Epithelial cell of esophagus (primary cell): ENCODE data around the gene SRL.

Experiments
- DNase-seq: peaks from one replicate; pipeline ENCODE4 v3.0.0; 2010; ENCODE audit warnings: low read depth
- H3K4me3 ChIP-seq: 2 replicates; pipeline ENCODE4 v1.5.1; 2011; ENCODE audit warnings: mild to moderate bottlenecking, low read length, control low read depth
- TF ChIP-seq, protein P1 (sequence below): IDR thresholded peaks from 2 replicates; pipeline ENCODE4 v1.5.1; 2011; ENCODE audit warnings: low read depth, mild to moderate bottlenecking, low read length, control low read depth, inconsistent platforms; ENCODE audit not compliant: insufficient read depth; ENCODE audit errors: missing control alignments

The SRL gene

DNA sequence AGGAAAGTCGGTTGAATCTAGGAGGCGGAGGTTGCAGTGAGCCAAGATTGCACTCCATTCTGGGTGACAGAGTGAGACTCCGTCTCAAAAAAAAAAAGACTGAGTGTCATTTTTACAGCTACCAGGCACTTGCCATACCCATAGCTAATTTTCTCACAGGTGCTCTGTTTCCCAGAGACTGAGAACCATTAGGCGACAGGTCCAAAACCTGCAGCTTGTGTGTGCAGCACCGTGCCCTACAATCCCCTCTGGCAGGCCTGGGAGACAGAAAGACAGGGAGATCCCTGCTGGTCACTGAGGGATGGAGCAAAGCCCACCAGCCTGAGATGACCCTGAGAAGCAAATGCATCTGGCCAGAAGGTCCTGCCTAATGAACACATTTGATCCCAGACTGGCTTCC is 28.2 kb upstream of the SRL start:
- no peak for DNase-seq
- no peak overlapping the region for H3K4me3 ChIP-seq
- TF ChIP-seq, protein P1, sequence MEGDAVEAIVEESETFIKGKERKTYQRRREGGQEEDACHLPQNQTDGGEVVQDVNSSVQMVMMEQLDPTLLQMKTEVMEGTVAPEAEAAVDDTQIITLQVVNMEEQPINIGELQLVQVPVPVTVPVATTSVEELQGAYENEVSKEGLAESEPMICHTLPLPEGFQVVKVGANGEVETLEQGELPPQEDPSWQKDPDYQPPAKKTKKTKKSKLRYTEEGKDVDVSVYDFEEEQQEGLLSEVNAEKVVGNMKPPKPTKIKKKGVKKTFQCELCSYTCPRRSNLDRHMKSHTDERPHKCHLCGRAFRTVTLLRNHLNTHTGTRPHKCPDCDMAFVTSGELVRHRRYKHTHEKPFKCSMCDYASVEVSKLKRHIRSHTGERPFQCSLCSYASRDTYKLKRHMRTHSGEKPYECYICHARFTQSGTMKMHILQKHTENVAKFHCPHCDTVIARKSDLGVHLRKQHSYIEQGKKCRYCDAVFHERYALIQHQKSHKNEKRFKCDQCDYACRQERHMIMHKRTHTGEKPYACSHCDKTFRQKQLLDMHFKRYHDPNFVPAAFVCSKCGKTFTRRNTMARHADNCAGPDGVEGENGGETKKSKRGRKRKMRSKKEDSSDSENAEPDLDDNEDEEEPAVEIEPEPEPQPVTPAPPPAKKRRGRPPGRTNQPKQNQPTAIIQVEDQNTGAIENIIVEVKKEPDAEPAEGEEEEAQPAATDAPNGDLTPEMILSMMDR, result no peak

DNA sequence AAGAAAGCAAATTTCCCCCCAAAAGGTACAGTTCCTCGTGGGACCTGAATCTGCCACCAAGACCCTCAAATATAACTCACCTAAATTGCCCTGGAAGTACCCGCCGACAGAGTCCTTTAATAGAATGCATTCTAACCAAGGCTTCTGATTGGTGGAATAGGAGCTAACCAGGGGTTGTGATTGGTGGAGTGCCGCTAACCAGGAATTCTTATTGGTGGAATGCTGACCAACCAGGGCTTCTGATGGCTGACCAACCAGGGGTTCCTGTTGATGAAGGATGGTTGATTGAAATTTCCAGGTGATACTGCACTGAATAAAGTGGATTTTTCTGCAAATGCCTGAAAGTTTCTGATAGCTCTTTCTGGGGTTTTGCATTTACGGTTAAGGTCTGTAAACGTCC is 24.5 kb upstream of the SRL start:
- peak; percentile 38 for DNase-seq
- H3K4me3 ChIP-seq, result no peak overlapping the region
- TF ChIP-seq, protein P1, result no peak

DNA sequence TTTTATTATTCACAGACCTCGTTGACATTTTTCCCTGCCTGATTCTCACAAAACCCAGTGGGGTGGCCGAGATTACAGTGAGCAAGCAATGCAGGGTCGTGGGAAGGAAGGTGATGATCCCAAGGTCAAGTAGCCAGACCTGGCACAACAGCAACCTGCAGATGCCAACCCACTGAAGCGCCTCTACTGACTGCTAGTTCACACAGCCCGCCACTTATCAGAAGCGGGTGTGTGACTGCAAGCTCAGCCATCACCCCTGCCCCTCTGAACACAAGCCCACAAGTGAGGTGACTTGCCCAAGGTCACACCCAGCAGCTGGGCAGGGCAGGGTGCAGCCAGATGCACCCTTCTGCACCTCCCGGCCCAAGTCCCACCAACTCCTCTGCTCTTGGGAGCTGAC is 23.8 kb upstream of the SRL start:
- no peak overlapping the region for H3K4me3 ChIP-seq
- DNase-seq, result no peak
- TF ChIP-seq, protein P1, result no peak

DNA sequence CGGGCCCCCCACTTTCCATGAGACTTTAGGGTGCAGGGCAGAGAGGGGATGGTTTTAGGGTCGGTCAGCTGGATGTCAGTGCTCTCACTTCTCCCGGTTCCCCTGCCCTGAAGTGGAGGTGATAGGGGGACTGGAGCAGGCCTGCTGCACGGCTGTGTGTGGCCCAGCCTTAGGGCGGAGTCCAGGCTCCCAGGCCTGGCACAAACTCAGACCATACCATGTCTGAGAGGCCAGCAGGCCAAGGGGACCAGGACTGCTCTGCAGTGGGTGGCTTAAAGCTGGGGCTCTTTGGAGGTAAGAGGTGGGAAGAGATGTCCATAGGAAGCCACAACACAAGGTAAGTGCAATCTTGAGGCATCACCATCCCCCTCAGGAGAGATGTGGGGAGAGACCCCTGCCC is 22.7 kb upstream of the SRL start:
- DNase-seq, result no peak
- H3K4me3 ChIP-seq, result no peak overlapping the region
- TF ChIP-seq, protein P1, result no peak

DNA sequence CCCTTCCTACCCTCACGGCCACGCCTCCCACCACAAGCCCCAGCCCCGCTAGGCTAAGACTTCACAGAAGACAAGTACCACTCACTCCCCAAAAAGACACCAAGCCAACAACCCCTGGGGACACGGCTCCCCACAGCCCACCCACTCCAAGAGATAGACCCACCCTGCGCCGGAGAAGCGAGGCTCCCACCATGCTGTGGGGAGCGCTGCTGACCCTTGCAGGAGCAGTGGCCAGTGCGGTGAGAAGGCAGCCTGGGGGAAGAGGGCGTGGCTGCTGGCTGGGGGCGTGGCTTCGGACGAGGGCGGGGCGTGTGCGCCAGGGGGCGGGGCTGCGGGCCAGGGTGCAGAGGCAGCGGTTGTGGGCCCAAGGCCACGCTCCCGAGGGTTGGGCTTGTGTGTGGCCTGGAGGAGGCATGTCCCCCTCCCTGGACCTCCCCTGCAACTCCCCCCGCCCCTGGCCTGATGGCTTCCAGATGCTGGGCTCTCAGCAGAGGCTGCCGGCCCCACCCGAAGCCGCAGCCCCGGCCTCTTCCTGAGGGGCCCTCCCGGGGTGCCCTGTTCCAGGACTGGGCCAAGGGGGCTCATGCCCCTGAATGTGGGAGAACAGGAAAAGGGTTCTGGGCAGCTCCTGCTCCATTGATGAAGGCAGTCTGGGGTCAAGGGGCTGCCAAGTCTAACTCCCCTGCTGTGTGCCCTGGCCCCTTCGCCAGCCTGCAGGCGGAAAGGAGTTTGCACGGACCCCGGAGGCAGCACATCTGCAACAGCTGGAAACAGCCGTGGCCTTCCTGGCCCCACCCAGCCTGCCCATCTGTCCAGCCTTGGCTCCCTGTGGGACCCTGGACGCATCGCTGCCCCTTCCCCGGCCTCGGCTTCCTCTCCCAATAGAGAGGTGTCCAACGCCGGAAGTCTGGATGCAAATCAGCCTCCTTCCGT is 21.9 kb upstream of the SRL start:
- DNase-seq, result no peak
- TF ChIP-seq, protein P1, result no peak
- no peak overlapping the region for H3K4me3 ChIP-seq

DNA sequence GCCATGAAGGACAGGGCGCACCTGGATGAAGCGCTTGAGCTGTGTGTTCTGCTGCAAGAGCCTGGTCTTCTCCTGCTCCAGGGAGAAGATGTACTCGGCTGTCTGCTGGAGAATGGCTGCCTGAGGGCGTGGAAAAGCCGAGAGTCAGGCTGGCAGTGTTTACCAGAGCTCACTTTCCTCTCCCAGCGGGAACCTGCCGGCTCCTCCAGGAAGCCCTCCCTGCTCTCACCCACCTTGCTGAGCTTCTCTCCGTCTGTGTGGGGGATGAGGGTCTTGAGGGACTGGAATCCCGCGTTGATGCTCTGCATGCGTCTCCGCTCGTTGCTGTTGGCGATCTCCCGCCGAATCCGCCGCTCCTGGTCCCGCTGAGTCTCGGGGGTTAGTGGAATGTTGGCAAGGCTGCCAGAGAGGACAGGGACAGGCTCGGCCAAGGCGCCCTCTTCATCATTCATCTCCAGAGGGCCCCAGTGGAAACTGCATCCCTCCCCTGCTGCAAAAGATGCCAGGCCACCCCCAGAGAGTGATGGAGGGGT is 20.5 kb upstream of the SRL start:
- TF ChIP-seq, protein P1, result no peak
- no peak for DNase-seq
- no peak overlapping the region for H3K4me3 ChIP-seq
